K562 (cell line): Measurements from ENCODE around the gene PRSS22. TPM values are rescaled to one million over a fixed set of nuclear protein-coding genes. Genes with fewer than 3 reads are reported as not detected.

Source experiments
- ATF7 ChIP-seq: fragments of 450-650 bp; IDR thresholded peaks from 2 replicates; pipeline ENCODE4 v1.7.1; 2014; ENCODE audit warnings: mild to moderate bottlenecking, moderate library complexity
- EGR1 ChIP-seq: fragments of 450-650 bp; conservative IDR thresholded peaks from 2 replicates; pipeline ENCODE4 v1.6.1; 2017; ENCODE audit warnings: mild to moderate bottlenecking
- FOSL1 ChIP-seq: fragments of 200-800 bp; sonication (Bioruptor generic); conservative IDR thresholded peaks from 2 replicates; pipeline ENCODE4 v1.6.1; 2016; ENCODE audit warnings: missing genetic modification characterization, missing compliant biosample characterization
- GATAD2A ChIP-seq: fragments of 450-650 bp; IDR thresholded peaks from 2 replicates; pipeline ENCODE4 v1.6.1; 2017
- HDAC2 ChIP-seq: fragments of 450-650 bp; IDR thresholded peaks from 2 replicates; pipeline ENCODE4 v1.6.1; 2016; ENCODE audit warnings: mild to moderate bottlenecking
- JUN ChIP-seq, 2 experiments: sonication (generic) in 1 of 2; formaldehyde crosslinking in 1 of 2; IDR thresholded peaks; 2 replicates each; pipeline versions ENCODE4 v1.6.1 to v1.8.0; 2012 to 2022; ENCODE audit warnings: borderline replicate concordance in 2 of 2, mild to moderate bottlenecking in 2 of 2, improper control_type of control experiment in 1 of 2, low read depth in 1 of 2, low read length in 1 of 2, missing genetic modification reagents in 1 of 2
- KDM4B ChIP-seq, 2 experiments: fragments of 450-650 bp in 1 of 2; sonication (generic) in 1 of 2; IDR thresholded peaks; 2 replicates each; pipeline ENCODE4 v1.6.1; 2016 to 2017; ENCODE audit warnings: borderline replicate concordance in 2 of 2, antibody characterized with exemption in 1 of 2, low read depth in 1 of 2, mild to moderate bottlenecking in 1 of 2
- KDM5B ChIP-seq: fragments of 200-600 bp; sonication (generic); IDR thresholded peaks from 2 replicates; pipeline ENCODE4 v1.6.1; 2012; ENCODE audit warnings: low read depth, mild to moderate bottlenecking, moderate library complexity, low read length, control low read depth, inconsistent platforms; ENCODE audit not compliant: insufficient replicate concordance
- SUPT5H ChIP-seq: fragments of 450-650 bp; IDR thresholded peaks from 2 replicates; pipeline ENCODE4 v1.6.1; 2016
- ZFX ChIP-seq: sonication (generic); formaldehyde crosslinking; IDR thresholded peaks from 2 replicates; pipeline ENCODE4 v1.8.0; 2022; ENCODE audit warnings: mild to moderate bottlenecking, missing genetic modification reagents, moderate library complexity
- ZNF133 ChIP-seq: fragments of 250-450 bp; sonication (Bioruptor Pico); IDR thresholded peaks from 2 replicates; pipeline ENCODE4 v1.4.0; 2020; ENCODE audit warnings: mild to moderate bottlenecking
- ZNF282 ChIP-seq: sonication (generic); formaldehyde crosslinking; IDR thresholded peaks from 2 replicates; pipeline ENCODE4 v1.8.1; 2023; ENCODE audit warnings: missing genetic modification reagents
- ZNF431 ChIP-seq: sonication (generic); formaldehyde crosslinking; IDR thresholded peaks from 2 replicates; pipeline ENCODE4 v1.8.0; 2022; ENCODE audit warnings: mild to moderate bottlenecking, missing genetic modification reagents
- ZNF507 ChIP-seq: conservative IDR thresholded peaks from 2 replicates; pipeline ENCODE4 v1.6.1; 2017; ENCODE audit warnings: missing genetic modification characterization, missing compliant biosample characterization
- ZNF699 ChIP-seq: fragments of 250-450 bp; sonication (Bioruptor Pico); IDR thresholded peaks from 2 replicates; pipeline ENCODE4 v1.8.0; 2021; ENCODE audit warnings: mild to moderate bottlenecking, moderate library complexity; ENCODE audit not compliant: insufficient replicate concordance
- ZZZ3 ChIP-seq: fragments of 450-650 bp; IDR thresholded peaks from 2 replicates; pipeline ENCODE4 v1.6.1; 2016; ENCODE audit warnings: antibody characterized with exemption, mild to moderate bottlenecking, moderate library complexity
- polyA plus RNA-seq, 8 experiments: library from polyadenylated mRNA; depleted of rRNA in 4 of 8; stranded (reverse) in 5 of 8; unstranded in 3 of 8; fragments of >200 nt; fragmentation: Nextera tagmentation in 2 of 8; fragmentation: Illumina TruSeq in 1 of 8; extraction: Ambion mirVana in 2 of 8; extraction: Trizol in 1 of 8; gene quantifications; 2 replicates each; pipeline versions ENCODE4 v1.2.1 to v1.2.3, GENCODE V29; 2011 to 2014; ENCODE audit warnings: inconsistent platforms in 1 of 8, missing spikeins in 1 of 8
- total RNA-seq, 7 experiments: library from RNA; depleted of rRNA in 6 of 7; stranded (reverse); fragments of >200 nt in 6 of 7; fragmentation: Illumina TruSeq in 2 of 7; extraction: Trizol in 2 of 7; gene quantifications; 2 replicates each; pipeline versions ENCODE4 v1.2.1 to v1.2.3, GENCODE V29; 2011 to 2021; ENCODE audit warnings: low replicate concordance in 1 of 7
- TF ChIP-seq, protein P1 (sequence below): fragments of 250-450 bp; sonication (Bioruptor Pico); IDR thresholded peaks from 2 replicates; pipeline ENCODE4 v1.8.0; 2021; ENCODE audit warnings: borderline replicate concordance, mild to moderate bottlenecking, moderate library complexity; ENCODE audit not compliant: poor library complexity, severe bottlenecking
- TF ChIP-seq, protein P2 (sequence below): sonication (generic); formaldehyde crosslinking; IDR thresholded peaks from 2 replicates; pipeline ENCODE4 v1.8.0; 2022; ENCODE audit warnings: mild to moderate bottlenecking, missing genetic modification reagents, borderline replicate concordance
- TF ChIP-seq, protein P3 (sequence below), 2 experiments: fragments of 450-650 bp; IDR thresholded peaks; 2 replicates each; pipeline ENCODE4 v1.6.1; 2018; ENCODE audit warnings: mild to moderate bottlenecking in 2 of 2, low read depth in 1 of 2; ENCODE audit not compliant: partially characterized antibody in 2 of 2
- TF ChIP-seq, protein P4 (sequence below): sonication (generic); formaldehyde crosslinking; IDR thresholded peaks from 2 replicates; pipeline ENCODE4 v1.8.0; 2022; ENCODE audit warnings: missing genetic modification reagents, mild to moderate bottlenecking, moderate library complexity, borderline replicate concordance

The PRSS22 gene
- total and polyA plus RNA-seq, 9 of the 15 experiments (the other 6 are each of a cell fraction or from before 2014, with no cell fraction given): 0.13 to 0.42 TPM; not detected in 7

DNA sequence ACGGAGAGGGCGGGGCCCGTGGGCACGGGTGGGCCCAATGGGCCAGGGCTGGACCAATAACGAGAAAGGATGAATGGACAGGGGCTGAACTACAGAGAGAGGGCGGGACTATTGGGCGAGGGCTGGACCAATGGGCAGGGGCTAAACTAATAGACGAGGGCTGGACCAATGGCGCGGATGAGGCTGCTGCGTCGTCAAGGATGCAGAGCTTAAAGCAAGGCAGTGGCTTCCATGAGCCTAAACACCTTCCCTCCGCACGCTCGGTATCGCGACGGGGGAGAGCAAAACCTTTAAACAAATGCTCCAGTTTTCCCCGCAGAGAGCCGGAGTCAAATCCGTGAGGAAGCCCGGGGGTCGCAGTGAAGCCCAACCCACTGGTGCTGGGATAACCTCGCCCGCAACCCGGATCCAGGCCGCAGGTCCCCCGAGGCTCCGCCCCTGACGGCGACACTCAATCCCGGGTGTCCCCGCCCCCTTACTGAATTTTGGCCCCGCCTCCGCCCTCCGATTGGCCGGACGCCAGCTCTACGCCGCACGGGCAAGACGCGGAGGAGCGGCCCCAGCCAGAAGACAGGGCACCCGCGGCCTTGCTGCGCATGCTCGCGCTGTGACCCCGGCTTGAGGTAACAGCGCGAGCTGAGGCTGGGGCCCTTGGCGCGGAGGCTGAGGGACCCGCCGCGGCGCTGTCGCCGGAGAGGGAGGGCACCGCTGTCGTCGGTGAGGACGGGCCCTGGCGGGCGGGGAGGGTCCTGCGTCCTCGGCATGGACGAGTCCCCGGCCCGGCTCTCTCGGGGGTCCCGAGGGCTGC is 24.9 kb upstream of the PRSS22 start, which contains the start of gene FLYWCH2 (continued):
- TF ChIP-seq JUN (IDR thresholded peaks at IDR 0.05; ENCODE audit: borderline replicate concordance, low read depth, low read length) (no peak), JUN (CRISPR knock-in tag; IDR thresholded peaks at IDR 0.05; ENCODE audit: borderline replicate concordance) (peak; percentile 36; the same call in 1 of the 2 replicates), SUPT5H (peak; percentile 86), ATF7 (peak; percentile 75), ZFX (CRISPR knock-in tag) (peak; percentile 96), ZNF282 (no peak), ZNF507 (tag) (no peak), FOSL1 (tag) (no peak), ZNF431 (peak; percentile 74; the same call in 1 of the 2 replicates), ZNF133 (CRISPR knock-in tag) (no peak), KDM5B (peak; percentile 78), ZNF699 (CRISPR knock-in tag) (no peak), ZZZ3 (no peak), KDM4B (IDR thresholded peaks at IDR 0.05; ENCODE audit: borderline replicate concordance in 2 of 2, low read depth in 1 of 2) (peak in 1 of 2 experiments; percentile 73; a peak in 1 of 4 replicates), GATAD2A (no peak), EGR1 (peak; percentile 32), HDAC2 (0 out of 2 replicates have a peak, but pooled peaks have one; percentile 39)
- TF ChIP-seq, protein P1, sequence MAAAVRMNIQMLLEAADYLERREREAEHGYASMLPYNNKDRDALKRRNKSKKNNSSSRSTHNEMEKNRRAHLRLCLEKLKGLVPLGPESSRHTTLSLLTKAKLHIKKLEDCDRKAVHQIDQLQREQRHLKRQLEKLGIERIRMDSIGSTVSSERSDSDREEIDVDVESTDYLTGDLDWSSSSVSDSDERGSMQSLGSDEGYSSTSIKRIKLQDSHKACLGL (CRISPR knock-in tag): no peak
- TF ChIP-seq, protein P2, sequence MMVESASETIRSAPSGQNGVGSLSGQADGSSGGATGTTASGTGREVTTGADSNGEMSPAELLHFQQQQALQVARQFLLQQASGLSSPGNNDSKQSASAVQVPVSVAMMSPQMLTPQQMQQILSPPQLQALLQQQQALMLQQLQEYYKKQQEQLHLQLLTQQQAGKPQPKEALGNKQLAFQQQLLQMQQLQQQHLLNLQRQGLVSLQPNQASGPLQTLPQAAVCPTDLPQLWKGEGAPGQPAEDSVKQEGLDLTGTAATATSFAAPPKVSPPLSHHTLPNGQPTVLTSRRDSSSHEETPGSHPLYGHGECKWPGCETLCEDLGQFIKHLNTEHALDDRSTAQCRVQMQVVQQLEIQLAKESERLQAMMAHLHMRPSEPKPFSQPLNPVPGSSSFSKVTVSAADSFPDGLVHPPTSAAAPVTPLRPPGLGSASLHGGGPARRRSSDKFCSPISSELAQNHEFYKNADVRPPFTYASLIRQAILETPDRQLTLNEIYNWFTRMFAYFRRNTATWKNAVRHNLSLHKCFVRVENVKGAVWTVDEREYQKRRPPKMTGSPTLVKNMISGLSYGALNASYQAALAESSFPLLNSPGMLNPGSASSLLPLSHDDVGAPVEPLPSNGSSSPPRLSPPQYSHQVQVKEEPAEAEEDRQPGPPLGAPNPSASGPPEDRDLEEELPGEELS (CRISPR knock-in tag): no peak
- TF ChIP-seq, protein P3, sequence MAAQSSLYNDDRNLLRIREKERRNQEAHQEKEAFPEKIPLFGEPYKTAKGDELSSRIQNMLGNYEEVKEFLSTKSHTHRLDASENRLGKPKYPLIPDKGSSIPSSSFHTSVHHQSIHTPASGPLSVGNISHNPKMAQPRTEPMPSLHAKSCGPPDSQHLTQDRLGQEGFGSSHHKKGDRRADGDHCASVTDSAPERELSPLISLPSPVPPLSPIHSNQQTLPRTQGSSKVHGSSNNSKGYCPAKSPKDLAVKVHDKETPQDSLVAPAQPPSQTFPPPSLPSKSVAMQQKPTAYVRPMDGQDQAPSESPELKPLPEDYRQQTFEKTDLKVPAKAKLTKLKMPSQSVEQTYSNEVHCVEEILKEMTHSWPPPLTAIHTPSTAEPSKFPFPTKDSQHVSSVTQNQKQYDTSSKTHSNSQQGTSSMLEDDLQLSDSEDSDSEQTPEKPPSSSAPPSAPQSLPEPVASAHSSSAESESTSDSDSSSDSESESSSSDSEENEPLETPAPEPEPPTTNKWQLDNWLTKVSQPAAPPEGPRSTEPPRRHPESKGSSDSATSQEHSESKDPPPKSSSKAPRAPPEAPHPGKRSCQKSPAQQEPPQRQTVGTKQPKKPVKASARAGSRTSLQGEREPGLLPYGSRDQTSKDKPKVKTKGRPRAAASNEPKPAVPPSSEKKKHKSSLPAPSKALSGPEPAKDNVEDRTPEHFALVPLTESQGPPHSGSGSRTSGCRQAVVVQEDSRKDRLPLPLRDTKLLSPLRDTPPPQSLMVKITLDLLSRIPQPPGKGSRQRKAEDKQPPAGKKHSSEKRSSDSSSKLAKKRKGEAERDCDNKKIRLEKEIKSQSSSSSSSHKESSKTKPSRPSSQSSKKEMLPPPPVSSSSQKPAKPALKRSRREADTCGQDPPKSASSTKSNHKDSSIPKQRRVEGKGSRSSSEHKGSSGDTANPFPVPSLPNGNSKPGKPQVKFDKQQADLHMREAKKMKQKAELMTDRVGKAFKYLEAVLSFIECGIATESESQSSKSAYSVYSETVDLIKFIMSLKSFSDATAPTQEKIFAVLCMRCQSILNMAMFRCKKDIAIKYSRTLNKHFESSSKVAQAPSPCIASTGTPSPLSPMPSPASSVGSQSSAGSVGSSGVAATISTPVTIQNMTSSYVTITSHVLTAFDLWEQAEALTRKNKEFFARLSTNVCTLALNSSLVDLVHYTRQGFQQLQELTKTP (IDR thresholded peaks at IDR 0.05; ENCODE audit: low read depth in 1 of 2, partially characterized antibody in 2 of 2): no peak
- TF ChIP-seq, protein P4, sequence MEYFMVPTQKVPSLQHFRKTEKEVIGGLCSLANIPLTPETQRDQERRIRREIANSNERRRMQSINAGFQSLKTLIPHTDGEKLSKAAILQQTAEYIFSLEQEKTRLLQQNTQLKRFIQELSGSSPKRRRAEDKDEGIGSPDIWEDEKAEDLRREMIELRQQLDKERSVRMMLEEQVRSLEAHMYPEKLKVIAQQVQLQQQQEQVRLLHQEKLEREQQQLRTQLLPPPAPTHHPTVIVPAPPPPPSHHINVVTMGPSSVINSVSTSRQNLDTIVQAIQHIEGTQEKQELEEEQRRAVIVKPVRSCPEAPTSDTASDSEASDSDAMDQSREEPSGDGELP (CRISPR knock-in tag): peak; percentile 74
